Gastroesophageal sphincter (tissue), 3 donors: Measurements from ENCODE around the gene CACNB4.

ENCODE experiments used
- CTCF ChIP-seq, 4 experiments: fragments of 200-600 bp in 2 of 4; fragments of 450-650 bp in 2 of 4; sonication (generic) in 1 of 4; IDR thresholded peaks; one replicate each; pipeline ENCODE4 v1.5.1; 2017 to 2019; ENCODE audit warnings: antibody characterized with exemption in 4 of 4, mild to moderate bottlenecking in 2 of 4, moderate library complexity in 2 of 4
- POLR2A ChIP-seq, 2 donors: fragments of 450-650 bp; IDR thresholded peaks; one replicate each; pipeline ENCODE4 v1.6.1; 2017; ENCODE audit warnings: antibody characterized with exemption in 2 of 2, mild to moderate bottlenecking in 2 of 2, moderate library complexity in 1 of 2

- TF ChIP-seq POLR2A (IDR thresholded peaks at IDR 0.05) (no peak), CTCF (IDR thresholded peaks at IDR 0.05) (no peak)
Observed at GRCh38 chr2:151842830-151843690, 255.8 kb downstream of the CACNB4 start.
